ENCODE measurements around the gene CXCL13. TPM values are rescaled to one million over a fixed set of nuclear protein-coding genes. Genes with fewer than 3 reads are reported as not detected.

CXCL13 gene
- total and polyA plus RNA-seq, 2 of the 8 experiments (the other 6 are each of a cell fraction or from before 2014, with no cell fraction given): not detected

DNA sequence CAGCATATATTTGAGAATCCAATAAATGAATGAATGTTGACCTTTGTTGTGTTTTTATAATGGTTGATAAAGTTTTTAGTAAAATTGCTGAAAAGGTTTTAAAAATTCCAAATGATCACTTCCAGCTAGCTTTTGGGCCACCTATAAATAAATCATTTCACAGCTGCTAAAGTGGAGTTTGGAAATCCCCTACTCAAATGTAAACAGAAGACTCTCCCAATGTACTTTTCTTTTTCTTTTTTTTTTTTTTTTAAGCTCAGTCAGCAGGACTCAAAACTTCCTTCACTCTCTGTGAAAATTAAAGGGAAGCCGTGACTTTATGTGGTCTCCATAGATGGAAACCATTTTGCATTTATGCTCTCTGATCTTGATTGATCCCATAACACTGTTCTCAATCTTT lies 45.2 kb downstream of the CXCL13 start:
- Histone ChIP-seq H3K18ac (ENCODE audit: extremely low read depth, low read length) (no peak overlapping the region), H2BK5ac (ENCODE audit: low read depth, low read length) (no peak overlapping the region), H2AK5ac (ENCODE audit: low read depth, low read length) (no peak overlapping the region), H3K4me2 (ENCODE audit: insufficient read depth in 1 of 2, low read depth in 2 of 2, low read length in 2 of 2) (no peak overlapping the region), H3K56ac (replicated peaks; ENCODE audit: insufficient read length, low read depth, low read length) (no peak overlapping the region), H3K23ac (ENCODE audit: insufficient read length) (no peak overlapping the region), H3K9ac (replicated peaks in 1 of 4; ENCODE audit: extremely low read depth in 1 of 4, low read depth in 3 of 4, low read length in 3 of 4) (no peak overlapping the region), H3K4me1 (replicated peaks in 1 of 4; ENCODE audit: control insufficient read depth in 3 of 4, insufficient read depth in 4 of 4, low read length in 3 of 4) (0 out of 7 replicates have a peak, but pooled peaks cover 0 to 3% (median 0%) of the 10 kb centered on the region in 4 experiments), H3K4ac (replicated peaks; ENCODE audit: insufficient read length, low read depth, low read length) (no peak overlapping the region), H3K36me3 (ENCODE audit: control insufficient read depth in 2 of 4, insufficient read depth in 4 of 4, low read length in 3 of 4) (no peaks in the 10 kb centered on the region), H2BK120ac (replicated peaks; ENCODE audit: low read depth, low read length) (no peak overlapping the region), H3K79me2 (ENCODE audit: control insufficient read depth in 1 of 2, insufficient read depth in 2 of 2, low read length in 2 of 2) (no peaks in the 10 kb centered on the region), H3K79me1 (ENCODE audit: low read depth, low read length) (no peaks in the 10 kb centered on the region), H3K27me3 (replicated peaks in 1 of 4; ENCODE audit: control insufficient read depth in 3 of 4, extremely low read depth in 1 of 4, insufficient read depth in 3 of 4, low read length in 3 of 4) (no peaks in the 10 kb centered on the region), H2BK12ac (ENCODE audit: low read depth, low read length) (no peak overlapping the region), H3K23me2 (ENCODE audit: low read depth, low read length) (peaks cover 1% of the 10 kb centered on the region; the same call in 1 of the 2 replicates), H4K8ac (ENCODE audit: extremely low read depth, insufficient read depth, low read length) (no peak overlapping the region), H3K27ac (ENCODE audit: low read depth, low read length) (no peak overlapping the region), H2BK15ac (ENCODE audit: low read length) (no peak overlapping the region), H4K20me1 (replicated peaks in 1 of 2; ENCODE audit: control insufficient read depth in 1 of 2, insufficient read depth in 2 of 2, low read length in 2 of 2) (no peaks in the 10 kb centered on the region), H2BK20ac (ENCODE audit: low read length) (no peak overlapping the region), H2AFZ (ENCODE audit: low read length) (no peak overlapping the region), H3K4me3 (ENCODE audit: extremely low read depth in 1 of 4, insufficient read depth in 2 of 4, low read depth in 3 of 4, low read length in 4 of 4) (no peak overlapping the region; a peak in 1 of 8 replicates), H3K9me3 (ENCODE audit: insufficient read depth in 2 of 2, low read depth in 1 of 2, low read length in 1 of 2) (no peaks in the 10 kb centered on the region), H3K14ac (ENCODE audit: insufficient read length) (no peak overlapping the region), H4K5ac (ENCODE audit: insufficient read length, low read depth, low read length) (no peak overlapping the region), H4K91ac (replicated peaks; ENCODE audit: insufficient read length, low read length) (no peak overlapping the region)
- CTCF ChIA-PET (ENCODE audit: partially characterized antibody): interaction anchor here (1.7 kb wide), 1 partner anchor 50 kb away, joined by 3 read pairs; no protein-coding TSS in a partner anchor
- no peak for DNase-seq (ENCODE audit: low read depth in 1 of 2, low spot score in 2 of 2)
- no peak for FAIRE-seq
- no peak for TF ChIP-seq CREB1 (IDR thresholded peaks at IDR 0.05)
- no peak for TF ChIP-seq NRF1 (IDR thresholded peaks at IDR 0.05; ENCODE audit: low read depth, low read length)
- TF ChIP-seq CHD2 (IDR thresholded peaks at IDR 0.05; ENCODE audit: low read length): no peak
- TF ChIP-seq JUND (IDR thresholded peaks at IDR 0.05; ENCODE audit: low read length): no peak
- TF ChIP-seq EP300 (IDR thresholded peaks at IDR 0.05; ENCODE audit: borderline replicate concordance in 1 of 2, low read depth in 2 of 2, low read length in 2 of 2): no peak
- TF ChIP-seq GTF2F1 (IDR thresholded peaks at IDR 0.05; ENCODE audit: borderline replicate concordance, low read depth, low read length): no peak
- TF ChIP-seq TEAD4 (IDR thresholded peaks at IDR 0.05; ENCODE audit: low read depth, low read length): no peak
- TF ChIP-seq BCL11A (IDR thresholded peaks at IDR 0.05; ENCODE audit: low read depth in 2 of 2, low read length in 2 of 2): no peak
- POLR2A ChIA-PET (ENCODE audit: partially characterized antibody): no interaction called here
- WGBS, 2 experiments (ENCODE audit: extremely low coverage in 1 of 2, insufficient coverage in 1 of 2, insufficient read length in 1 of 2, insufficient replicate concordance in 2 of 2, low coverage in 1 of 2, low lambda C conversion rate in 2 of 2, missing lambda C conversion rate in 1 of 2): 87% methylated on average over 1 of the region's 1 CpG; no CpG with 5 or more reads in 1 of the 2 experiments

Measured in H1 (cell line).